ENCODE data around the gene CHD6.

DNA sequence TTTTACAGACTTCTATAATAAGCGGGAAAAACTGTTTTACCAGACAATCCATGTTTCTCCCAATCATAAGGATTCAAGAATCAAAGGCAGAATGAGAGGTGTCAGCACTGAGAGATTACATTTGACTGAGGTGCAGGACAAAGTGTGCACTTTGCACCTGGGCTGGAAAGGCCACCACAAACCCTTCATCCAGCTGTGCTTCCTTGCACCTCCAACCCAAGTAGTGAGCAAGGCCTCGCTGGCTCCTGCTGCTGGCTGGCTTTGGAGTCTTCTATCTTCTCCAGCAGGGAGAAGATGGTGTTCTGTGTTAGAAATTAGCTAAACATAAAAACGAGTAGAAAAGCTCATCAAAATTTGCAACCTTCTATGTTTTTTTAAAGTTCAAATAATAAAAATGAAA is 77.7 kb downstream of the CHD6 start:
- TF ChIP-seq, protein P1, sequence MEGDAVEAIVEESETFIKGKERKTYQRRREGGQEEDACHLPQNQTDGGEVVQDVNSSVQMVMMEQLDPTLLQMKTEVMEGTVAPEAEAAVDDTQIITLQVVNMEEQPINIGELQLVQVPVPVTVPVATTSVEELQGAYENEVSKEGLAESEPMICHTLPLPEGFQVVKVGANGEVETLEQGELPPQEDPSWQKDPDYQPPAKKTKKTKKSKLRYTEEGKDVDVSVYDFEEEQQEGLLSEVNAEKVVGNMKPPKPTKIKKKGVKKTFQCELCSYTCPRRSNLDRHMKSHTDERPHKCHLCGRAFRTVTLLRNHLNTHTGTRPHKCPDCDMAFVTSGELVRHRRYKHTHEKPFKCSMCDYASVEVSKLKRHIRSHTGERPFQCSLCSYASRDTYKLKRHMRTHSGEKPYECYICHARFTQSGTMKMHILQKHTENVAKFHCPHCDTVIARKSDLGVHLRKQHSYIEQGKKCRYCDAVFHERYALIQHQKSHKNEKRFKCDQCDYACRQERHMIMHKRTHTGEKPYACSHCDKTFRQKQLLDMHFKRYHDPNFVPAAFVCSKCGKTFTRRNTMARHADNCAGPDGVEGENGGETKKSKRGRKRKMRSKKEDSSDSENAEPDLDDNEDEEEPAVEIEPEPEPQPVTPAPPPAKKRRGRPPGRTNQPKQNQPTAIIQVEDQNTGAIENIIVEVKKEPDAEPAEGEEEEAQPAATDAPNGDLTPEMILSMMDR (conservative IDR thresholded peaks at IDR 0.05 in 1 of 2, IDR thresholded peaks at IDR 0.05 in 1 of 2; ENCODE audit: extremely low read depth in 1 of 2, insufficient read depth in 1 of 2, low read depth in 1 of 2, low read length in 2 of 2) = no peak
- TF ChIP-seq EZH2 (IDR thresholded peaks at IDR 0.05; ENCODE audit: borderline replicate concordance, low read length) = no peak

All from mammary epithelial cell (primary cell).